GM21619 (cell line): ENCODE measurements around the gene C10orf143.
"Not testable (repeated sequence)": the region's sequence is repeated elsewhere in the genome, so short reads cannot be mapped to it uniquely, and the experiment has no call there.

Source experiments
- ATAC-seq: cut with Tn5 transposase; IDR thresholded peaks from one replicate; pipeline ENCODE4 v1.9.1; 2021; ENCODE audit not compliant: unreplicated experiment

C10orf143 gene

DNA sequence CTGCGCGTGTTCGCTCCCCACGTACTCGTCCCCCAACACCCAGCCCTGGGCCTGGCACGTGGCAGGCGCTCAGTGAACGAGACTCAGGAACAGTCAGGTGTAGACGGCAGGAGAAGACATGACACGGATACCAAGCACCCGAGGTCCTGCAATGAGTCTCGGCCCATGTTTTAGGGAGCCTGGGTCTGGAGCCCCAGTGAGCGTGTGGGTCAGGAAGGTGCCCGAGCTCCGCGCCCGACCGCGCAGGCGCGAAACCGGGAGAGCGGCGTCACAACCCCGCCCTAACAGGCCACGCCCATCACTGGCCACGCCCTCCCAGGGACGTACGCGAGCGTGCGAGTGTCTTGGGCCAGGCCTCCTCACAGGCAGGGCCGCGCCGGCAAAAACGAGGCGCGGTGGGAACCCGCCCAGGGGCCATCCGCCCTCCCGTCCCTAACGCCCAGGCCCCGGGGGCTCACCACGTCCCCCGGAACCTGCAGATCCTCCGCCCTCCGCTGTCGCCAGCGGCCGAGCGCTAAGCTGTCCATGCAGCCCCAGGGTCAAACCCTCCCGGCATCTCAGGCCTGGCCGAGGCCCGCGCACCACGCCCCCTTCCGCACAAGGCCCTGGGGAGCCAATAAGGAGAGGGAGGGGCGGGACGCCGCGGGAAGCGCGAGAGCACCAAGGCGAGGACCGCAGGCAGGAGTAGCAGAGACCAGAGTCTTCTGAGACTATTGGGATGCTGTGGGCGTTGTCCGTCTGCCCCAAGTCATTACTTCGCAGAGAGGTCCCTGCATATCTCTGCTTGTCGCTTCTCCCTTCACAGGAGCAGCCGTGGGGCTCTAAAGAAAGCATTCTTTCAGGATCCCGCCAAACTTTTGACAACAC, at the start of gene C10orf143:
Gene C10orf143 (minus strand): TSS at position 585 of the 867 bp plus-strand sequence. CDS start 58 bp downstream, at position 527.
- ATAC-seq = peak; percentile 79

DNA sequence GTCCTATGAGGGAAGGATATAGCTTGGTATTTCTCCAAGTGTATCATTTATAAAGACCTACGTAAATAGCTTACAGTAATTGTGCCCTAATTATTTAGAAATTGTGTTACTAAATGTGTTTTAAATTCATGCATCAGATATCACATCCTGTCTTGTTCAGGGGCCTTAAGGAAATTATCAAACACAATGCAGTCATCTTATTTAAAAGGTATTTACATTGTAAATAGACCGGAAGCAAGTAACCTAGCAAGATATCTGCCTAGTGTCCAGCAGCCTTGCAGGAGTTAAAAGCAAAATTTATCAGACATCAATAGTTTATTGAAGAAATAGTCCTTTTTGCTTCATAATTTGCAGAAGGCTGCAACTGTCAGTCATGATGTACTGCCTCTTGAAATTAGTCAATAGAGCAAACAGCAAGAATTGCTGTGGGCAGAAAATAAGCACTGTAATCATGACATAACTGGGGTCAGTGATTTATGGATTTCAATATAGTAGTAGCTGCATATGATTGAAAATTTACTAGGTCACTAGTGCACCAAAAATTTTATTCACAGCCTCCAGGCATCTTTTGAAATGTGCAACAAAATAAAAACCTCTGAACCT, 48.7 kb upstream of the C10orf143 start:
- no peak for ATAC-seq

DNA sequence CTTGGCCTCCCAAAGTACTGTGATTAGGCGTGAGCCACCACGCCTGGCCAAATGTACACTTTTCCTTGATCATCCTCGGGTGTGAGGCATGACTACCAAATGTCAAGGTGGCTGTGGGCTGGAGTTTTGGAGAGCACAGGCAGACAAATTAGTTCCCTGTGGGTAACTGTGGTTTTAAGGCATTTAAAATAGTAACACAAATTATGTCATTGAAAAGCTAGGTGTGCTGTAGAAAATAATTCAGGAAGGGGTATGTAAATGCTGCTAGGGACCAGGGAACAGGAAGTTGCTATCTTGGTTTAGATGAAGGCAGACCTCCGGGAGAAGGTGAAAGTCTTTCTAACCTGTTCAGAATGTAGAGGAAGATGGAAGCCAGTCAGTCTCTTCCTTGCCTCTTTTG, 35.4 kb upstream of the C10orf143 start:
- no peak for ATAC-seq

DNA sequence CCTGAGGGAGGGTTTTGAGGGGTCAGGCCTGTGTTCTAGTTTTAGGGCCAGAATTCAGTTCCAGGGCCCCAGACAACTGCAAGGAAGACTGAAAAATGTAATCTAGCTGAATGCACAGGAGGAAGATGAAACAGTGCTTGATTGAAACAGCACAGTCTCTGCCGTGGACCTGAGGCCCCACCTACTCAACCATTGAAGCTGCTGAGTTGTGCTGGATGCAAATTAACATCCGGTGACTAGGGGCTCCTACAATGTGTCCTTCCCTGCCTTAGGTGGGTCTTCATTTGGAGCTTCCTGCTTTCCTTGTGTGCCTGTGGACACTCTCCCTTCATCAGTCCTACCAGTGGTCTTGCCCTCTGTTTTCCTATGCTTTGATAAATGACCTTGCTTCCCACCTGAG, 31.2 kb upstream of the C10orf143 start:
- ATAC-seq = peak; percentile 88

DNA sequence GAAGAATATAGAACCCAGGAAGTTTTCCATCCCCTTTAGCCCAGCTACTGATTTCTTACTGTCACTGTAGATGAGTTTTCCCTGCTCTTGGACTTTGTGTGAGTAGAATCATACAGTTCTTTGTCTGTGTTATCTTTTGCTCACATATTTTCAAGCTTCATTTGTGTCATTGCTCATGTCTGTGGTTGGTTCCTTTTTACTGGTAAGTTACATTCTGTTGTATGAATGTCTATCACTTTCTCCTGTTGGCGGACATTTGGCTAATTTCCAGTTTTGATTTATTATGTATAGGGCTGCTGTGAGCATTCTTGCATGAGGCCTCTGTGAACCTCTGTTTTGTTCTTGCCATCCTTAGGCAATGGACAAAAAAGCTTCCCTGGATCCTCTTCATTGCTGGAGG, 30.8 kb upstream of the C10orf143 start:
- peak; percentile 22 for ATAC-seq

DNA sequence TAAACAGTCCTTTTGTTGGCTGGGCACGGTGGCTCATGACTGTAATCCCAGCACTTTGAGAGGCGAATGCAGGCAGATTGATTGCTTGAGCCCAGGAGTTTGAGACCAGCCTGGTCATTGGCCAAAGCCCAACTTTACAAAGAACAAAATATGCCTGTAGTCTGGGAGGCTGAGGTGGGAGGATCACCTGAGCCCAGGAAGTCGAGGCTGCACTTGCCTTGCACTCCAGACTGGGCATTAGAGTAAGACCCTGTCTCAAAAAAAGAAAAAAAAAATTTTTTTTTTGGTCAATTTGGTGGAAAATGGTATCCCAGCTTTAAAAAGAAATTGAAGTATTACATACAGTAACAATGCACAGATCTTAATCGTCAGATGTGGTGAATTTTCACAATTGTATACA, 30.4 kb upstream of the C10orf143 start:
- no peak for ATAC-seq

DNA sequence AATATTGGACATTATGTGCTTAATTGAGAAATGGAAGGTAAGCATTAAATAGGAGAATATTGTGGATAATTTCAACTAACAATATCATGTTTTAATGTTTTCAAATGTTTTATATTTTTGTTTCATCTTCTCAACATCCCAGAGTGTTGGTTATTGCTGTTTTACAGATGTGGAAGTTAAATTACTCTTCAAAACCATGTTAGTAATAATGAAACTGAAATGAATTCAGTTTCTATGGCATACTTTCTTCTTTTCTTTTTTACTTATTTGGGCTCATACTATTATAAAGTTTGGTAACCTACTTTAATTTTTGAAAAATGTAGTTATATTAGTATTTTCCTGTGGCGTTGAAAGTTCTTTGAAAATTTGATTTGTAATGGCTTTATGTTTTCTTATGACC, 29.8 kb upstream of the C10orf143 start:
- ATAC-seq = no peak

DNA sequence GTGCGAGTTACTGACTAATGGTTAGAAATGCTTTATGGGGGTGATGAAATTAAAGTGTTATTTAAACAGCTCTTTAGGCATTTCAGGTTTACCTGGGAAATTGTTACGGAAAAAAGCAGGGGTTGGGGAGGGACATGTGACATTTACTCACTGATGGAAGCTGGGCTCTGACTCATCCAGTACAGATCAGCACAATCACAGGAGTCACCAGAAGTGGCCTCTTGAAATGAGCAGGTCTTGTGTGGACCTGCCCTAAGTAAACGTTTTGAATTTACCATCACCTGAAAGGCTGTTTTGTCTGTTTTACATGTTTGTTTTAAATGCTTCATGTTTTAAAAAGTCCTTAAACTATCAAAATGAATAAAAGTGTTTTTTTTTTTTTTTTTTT, 27.8 kb upstream of the C10orf143 start:
- ATAC-seq = no peak

DNA sequence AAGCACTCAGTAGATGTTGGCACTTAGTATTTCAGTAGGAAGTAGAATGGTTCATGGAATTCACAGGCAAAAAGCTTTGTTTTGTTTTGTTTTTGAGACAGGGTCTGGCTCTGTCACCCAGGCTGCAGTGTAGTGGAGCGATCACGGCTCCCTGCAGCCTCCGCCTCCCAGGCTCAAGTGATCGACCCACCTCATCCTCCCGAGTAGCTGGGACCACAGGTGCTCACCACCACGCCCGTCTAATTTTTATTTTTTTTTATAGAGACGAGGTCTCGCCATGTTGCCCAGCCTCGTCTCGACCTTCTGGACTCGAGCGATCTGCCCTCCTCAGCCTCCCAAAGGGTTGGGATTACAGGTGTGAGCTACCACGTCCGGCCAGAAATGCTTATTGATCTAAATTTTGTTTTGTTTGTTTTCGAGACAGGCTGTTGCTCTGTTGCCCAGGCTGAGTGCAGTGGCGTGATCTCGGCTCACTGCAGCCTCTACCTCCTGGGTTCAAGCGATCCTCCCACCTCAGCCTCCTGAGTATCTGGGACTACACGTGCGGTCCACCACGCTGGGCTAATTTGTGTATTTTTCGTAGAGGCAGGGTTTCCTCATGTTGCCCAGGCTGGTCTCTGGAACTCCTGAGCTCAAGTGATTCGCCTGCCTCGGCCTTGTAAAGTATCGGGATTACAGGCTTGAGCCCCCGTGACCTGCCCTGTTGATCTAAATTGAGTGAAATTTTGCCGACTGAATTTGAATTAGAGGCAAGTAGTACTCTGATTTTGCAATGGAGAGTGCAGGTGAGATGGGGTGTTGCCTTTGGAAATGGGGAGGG, 27.2 kb upstream of the C10orf143 start:
- ATAC-seq = no peak

DNA sequence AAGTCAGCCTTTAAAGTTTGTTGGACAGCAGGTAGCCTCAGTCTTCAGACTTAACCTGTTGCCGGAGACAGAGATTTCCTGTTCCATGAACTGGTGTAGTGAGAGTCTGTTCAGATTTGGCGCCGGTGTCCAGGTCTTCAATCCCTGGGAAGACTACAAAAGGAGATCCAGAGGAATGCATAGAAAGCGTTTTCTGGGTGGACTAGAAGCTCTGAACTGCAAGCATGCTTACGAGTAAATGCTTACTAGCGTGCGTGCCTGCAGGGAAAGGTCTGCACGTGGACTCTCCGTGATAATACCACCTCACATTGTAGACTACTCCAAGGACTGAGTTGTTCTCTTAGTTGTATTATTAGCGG, 26.4 kb upstream of the C10orf143 start:
- ATAC-seq = no peak

DNA sequence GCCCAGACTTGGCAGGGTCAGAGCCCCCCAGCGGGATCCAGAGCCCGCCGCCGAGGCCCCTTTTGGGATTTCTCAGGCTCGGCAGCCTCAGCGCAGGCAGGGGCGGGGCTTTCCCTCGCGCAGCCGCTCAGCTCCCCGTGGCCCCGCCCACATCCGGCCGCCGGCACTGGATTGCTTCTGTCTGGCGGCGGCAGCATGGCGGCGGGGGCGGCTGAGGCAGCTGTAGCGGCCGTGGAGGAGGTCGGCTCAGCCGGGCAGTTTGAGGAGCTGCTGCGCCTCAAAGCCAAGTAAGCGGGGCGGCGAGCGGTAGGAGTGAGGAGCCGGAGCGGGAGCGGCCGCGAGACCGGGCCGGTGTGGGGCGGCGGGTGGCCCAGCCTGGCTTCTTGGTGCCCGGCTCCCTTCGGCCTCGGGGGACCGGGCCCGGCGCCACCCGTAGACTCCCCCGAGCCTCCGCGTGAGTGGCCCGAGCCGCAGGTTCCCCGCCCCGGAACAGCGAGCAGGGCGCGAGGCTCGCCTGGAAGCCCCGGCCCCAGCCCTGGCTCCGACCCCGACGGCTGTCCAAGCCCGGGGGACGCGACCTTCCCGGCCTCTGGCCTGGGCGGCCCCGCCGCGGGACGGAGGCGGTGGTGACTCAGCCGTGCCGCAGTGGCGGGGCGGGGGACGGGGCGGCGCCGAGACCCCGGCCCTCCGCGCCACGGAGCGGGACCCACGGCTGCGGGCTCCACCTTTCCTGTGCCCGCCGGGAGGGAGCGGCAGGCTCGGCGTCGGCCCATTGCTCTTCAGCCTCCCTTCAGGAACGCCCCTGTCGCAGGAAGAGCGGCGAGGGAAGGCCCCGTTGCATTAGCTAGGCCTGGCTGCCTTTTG, 25.8 kb upstream of the C10orf143 start, which contains the start of gene GLRX3:
Gene GLRX3 (plus strand): TSS at position 166 of the 864 bp plus-strand sequence. CDS start 30 bp downstream, at position 196.
- ATAC-seq = peak; percentile 79

DNA sequence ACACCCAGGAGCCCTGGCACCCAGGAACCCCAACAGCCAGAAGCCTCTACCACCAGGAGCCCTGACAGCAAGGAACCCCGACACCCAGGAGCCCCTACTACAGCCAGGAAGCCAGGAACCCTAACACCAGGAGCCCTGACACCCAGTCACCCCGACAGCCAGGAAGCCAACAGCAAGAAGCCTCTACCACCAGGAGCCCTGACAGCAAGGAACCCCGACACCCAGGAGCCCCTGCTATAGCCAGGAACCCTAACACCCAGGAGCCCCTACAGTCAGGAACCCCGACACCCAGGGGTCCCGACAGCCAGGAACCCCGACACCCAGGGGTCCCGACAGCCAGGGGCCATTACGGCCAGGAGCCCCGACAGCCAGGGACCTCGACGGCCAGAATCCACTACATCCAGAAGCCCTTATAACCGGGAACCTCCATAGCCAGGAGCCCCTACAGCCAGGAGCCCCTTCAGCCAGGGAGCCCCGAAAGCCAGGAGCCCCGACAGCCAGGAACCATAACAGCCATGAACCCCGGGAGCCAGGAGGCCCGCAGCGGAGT, 25.1 kb upstream of the C10orf143 start:
- ATAC-seq = peak; percentile 11

DNA sequence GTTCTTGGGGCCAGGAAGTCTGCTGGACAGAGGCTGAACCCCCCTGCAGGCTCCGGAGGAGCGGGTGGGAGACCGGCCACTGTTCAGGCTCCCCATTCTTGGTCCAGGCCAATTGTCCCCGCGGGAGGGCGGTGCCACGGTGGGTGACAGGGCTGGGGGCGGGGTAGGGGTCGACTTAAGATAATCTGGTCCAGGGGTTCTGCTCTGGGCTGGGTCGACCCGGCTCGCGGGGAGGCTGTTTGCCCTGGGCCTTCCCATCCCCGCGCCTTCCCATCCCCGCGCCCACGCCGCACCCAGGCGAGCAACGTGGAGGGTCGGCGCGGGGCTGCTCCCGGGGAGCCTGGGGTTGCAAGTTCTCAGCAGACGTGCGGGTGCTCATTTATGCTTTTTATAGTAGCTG, 18.3 kb upstream of the C10orf143 start:
- ATAC-seq = no peak

DNA sequence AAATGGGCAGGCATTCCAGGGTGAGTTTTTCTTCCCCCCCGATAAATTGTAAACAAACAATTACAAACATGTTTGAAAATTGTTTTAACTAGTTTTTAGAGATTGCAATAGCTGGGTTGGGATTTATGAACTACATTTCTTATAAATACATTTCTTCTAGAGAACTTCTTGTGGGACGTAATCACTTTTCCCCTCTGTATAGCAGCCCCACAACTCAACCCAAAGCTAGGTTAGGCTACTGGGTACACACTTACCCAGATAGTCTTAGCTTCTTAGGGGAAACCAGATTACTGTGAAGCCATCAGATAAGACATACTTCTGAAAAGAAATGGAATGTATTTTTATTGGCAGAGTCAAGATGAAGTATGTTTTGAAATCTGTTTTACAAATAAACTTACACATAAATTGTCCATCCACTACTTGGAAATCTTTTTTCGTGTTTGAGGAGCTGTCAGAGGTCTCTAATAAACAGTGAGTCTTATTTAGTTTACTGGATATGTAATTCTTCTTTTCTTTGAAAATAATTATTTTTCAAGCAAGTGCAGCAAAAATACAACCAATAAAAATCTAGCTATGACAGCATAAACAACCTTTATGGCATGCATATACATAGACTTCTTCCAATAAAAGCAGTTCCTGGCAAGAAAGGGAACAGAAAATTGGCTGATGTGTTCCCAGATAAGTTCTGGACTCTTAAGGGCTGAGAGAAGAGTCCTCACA, 17.6 kb upstream of the C10orf143 start:
- ATAC-seq = no peak

DNA sequence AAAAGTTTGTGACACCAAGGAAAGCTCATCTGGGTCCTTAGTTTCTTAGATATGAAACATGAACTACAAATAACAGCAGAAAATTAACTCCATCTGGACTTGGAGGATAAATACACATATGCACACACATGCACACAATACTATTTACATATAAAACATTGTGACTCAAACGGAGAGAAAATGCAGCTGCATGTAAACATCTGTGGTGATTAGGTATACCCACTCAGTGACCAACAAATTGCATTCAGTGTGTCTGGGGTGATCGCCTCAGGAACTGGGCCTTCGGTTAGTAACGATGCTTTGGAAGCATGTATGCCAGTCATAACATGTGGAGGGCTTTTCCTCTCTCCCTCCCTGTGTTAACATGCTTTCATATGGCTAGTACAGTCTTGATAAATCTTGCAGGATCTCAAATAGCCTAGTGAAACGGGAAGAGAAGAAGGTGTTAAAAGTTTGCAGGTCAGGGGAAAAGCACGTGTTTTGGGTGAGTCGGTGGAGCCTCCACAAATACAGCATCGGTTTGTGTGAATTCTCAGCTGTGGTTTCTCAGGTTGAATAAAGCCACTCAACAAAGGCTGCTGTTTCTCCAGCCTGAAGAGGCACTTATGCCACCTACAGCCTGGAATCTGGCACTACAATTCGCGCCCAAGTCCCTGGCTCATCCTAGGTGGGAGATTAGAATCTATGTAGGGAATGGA, 16.9 kb upstream of the C10orf143 start:
- peak; percentile 97 for ATAC-seq

DNA sequence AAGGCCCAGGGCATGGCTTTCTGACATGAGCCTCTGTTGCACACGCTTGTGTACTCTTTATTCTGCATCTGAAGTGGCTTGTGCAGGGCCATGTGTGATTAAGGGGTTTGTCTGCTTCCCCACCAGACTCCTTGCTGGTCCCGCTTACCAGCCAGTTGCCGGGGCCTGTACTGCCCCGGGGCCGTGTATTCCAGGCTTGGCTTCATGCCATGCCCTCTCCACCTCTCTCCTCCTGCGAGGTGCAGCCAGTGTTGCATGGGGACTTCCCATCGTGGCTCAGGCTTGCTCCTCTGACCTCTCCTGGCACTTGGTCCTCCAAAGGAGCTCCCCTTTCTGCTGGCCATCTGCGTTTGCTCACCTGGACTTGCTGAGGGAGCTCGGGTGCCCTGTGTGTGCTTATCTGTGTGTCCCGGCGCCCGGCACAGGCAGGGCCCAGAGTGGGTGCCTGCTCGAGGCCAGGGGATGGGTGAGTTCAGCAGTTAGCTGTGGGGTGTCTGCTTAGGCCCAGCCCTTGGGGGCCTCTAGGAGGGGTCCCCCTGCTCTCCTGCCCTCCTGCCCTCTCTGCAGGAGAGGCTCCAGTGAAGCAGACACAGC, 11.0 kb upstream of the C10orf143 start:
- ATAC-seq = no peak

DNA sequence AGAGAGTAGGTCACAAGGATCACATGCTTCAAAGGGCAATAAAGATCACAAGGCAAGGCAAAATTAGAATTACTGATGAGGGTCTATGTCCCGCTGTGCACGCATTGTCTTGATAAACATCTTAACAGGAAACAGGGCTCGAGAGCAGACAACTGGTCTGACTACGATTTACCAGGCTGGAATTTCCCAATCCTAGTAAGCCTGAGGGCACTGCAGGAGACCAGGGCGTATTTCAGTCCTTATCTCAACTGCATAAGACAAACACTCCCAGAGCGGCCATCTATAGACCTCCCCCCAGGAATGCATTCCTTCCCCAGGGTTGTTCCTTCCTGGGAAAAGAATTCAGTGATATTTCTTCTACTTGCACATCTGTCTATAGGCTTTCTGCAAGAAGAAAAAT, 6.9 kb upstream of the C10orf143 start:
- ATAC-seq = not testable (repeated sequence)

DNA sequence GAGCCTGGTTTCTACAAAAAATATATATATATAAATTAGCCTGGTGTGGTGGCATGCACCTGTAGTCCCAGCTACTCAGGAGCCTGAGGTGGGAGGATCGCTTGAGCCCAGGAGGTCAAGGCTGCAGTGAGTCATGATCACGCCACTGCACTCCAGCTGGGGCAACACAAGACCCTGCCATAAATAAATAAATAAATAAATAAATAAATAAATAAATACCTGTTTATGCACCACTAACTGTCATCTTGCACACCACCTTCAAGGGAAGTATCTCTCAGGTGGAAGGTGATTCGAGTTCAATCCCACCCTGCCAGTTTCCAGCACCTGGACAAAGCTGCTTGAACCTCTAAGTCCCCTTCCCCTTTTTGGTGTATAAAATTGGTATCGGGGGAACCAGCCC, 6.3 kb upstream of the C10orf143 start:
- ATAC-seq = not testable (repeated sequence)

DNA sequence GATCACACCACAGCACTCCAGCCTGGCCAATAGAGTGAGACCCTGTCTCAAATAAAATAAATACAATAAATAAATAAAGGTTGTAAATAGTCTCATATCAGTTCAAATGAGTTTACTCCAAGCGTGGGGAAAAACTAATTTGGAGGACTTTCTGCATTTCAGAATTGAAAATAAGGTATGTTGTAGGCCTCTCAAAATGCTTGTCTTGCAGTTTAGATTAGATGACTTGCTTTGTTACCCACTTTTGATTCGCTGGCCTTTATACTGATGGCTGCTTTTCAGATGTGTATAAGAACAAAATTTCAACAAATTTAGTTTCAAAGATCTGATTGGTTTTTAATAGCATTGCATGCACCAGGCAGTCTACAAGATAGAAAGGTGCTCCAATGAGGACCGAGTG, 2.2 kb upstream of the C10orf143 start:
- ATAC-seq = no peak
